GM19193 (cell line): ENCODE data around the gene RUNX2.

Experiments used
- POLR2A ChIP-seq: IDR thresholded peaks from 4 replicates; pipeline ENCODE4 v1.6.1; 2011; ENCODE audit not compliant: insufficient read depth, insufficient read length; ENCODE audit errors: extremely low read depth

Gene RUNX2

GRCh38 chr6:45327956-45328522 is at the start of gene RUNX2:
RUNX2 (plus strand) TSS chr6:45328330; CDS start chr6:45328727, 397 bp downstream.
- no peak for TF ChIP-seq POLR2A

DNA sequence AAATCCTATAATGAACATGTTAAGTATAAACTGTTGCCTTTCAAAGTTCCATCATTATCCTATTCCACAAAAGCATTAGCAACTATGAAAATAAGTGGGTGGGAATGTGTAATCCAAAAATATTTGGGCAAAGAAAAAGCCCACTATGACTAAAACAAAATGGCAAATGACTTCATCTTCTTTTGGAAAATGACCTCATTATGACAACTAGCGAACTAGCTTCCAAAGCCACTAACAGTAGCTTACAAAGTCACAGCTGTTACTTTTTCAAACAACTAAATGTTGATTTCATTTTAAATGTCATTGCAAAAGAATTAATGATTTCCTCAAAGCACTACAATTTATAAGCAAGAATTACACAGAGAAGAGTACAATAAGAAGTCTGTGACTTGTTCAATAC is 49.8 kb upstream of the RUNX2 start:
- no peak for TF ChIP-seq POLR2A

- TF ChIP-seq POLR2A: no peak
Observed at GRCh38 chr6:45289751-45290514, 38.2 kb upstream of the RUNX2 start.

- no peak for TF ChIP-seq POLR2A
Observed at GRCh38 chr6:45293306-45293705, 34.8 kb upstream of the RUNX2 start.

GRCh38 chr6:45297320-45297719 is 30.8 kb upstream of the RUNX2 start:
- no peak for TF ChIP-seq POLR2A

DNA sequence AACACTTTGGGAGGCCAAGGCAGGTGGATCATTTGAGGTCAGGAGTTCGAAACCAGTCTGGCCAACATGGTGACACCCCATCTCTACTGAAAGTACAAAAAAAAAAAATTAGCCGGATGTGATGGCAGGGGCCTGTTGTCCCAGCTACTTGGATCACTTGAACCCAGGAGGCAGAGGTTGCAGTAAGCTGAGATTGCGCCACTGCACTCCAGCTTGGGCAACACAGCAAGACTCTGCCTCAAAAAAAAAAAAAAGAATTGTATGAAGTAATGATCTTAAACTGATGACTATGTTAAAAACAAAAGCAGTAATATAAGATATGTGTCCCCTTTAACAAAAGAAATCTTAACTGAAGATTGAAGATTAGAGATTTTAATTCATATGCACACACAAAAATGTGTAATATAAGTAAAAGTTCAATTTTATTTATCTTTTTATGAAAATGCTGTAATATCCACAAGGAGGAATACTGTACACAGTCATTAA is 29.0 kb upstream of the RUNX2 start:
- no peak for TF ChIP-seq POLR2A

DNA sequence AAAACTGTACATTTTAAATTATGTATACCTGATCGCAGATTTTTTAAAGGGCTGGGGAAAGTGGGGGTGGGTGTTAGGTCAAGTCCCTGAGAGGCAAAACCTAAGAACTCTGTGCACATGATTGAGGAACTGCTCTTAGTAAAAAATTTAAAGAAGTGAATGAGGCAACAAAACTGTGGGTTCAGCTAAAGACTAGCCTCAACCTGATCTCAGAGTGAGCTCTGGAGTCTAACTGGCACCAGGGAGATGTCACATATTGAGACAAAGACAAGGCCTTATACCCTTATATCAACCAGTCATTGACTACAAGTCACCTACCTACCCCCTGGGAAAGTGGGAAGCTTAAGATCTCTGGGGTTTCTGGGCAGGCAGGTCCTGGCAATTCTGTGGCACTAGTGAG is 27.4 kb upstream of the RUNX2 start:
- no peak for TF ChIP-seq POLR2A

GRCh38 chr6:45301348-45302142 is 26.6 kb upstream of the RUNX2 start:
- TF ChIP-seq POLR2A: no peak

GRCh38 chr6:45302832-45303231 is 25.3 kb upstream of the RUNX2 start:
- TF ChIP-seq POLR2A: no peak

DNA sequence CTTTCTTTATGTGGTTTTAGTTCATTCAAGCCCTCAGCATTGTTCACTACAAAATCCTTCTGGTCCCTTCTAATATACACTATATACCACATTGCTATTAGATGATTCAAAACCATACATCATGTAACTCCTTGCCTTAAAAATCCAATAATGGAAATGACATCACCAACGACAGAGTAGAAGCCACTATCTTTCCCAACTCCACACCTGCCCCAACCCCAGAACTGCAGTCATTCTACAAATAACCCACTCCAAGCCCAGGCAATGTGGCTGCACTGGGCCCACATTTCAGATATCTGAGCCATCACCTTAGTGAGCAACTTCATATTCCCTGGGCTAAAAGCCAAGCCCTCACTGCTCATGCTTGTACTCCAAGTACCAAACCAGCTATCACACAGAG is 22.6 kb upstream of the RUNX2 start:
- TF ChIP-seq POLR2A: no peak

DNA sequence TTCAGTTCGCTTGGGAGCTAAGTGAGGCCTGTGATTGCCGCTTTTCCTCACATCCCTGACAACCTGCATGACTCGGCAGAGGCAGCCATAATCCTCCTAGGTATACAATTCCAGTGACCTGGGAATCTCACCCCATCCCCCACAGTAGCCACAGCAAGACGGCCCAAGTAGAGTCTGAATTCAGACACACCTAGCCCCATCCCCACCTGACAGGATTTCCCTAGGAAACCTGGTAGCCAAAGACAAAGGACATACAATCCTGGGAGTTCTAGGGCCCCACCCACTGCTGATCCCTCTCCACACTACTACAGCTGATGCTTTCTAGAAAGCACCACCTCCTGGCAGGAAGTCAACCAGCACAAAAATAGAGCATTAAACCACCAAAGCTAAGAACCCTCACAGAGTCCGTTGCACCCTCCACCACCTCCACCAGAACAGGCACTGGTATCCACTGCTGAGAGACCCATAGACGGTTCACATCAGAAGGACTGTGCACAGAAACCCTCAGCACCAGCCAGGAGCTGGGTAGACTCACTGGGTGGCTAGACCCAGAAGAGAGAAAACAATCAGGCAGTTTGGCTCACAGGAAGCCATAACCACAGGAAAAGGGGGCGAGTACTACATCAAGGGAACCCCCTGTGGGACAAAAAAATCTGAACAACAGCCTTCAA is 17.9 kb upstream of the RUNX2 start:
- no peak for TF ChIP-seq POLR2A

- TF ChIP-seq POLR2A: no peak
Observed at GRCh38 chr6:45314146-45314545, 14.0 kb upstream of the RUNX2 start.

- no peak for TF ChIP-seq POLR2A
Observed at GRCh38 chr6:45320349-45320748, 7.8 kb upstream of the RUNX2 start.

- no peak for TF ChIP-seq POLR2A
Observed at GRCh38 chr6:45323656-45324224, 4.4 kb upstream of the RUNX2 start.
